ENCODE measurements around the gene EAPP. TPM values are rescaled to one million over a fixed set of nuclear protein-coding genes. Genes with fewer than 3 reads are reported as not detected.
A peak's percentile ranks its signal among the peaks of the same experiment; 100 is the strongest.
"Not testable (repeated sequence)": the region's sequence is repeated elsewhere in the genome, so short reads cannot be mapped to it uniquely, and the experiment has no call there.

EAPP gene
- total and polyA plus RNA-seq, 2 experiments from 2014 or later, result 25.0 to 53.6 TPM

GRCh38 chr14:34555583-34556497, 16.3 kb upstream of the EAPP start:
- H3K79me2 ChIP-seq (replicated peaks; ENCODE audit: insufficient read depth); H3K4me3 Mint-ChIP-seq; H3K9me3 Mint-ChIP-seq; H3K4me1 ChIP-seq (ENCODE audit: insufficient read depth); H3K27ac ChIP-seq (ENCODE audit: low read depth); H3K27me3 ChIP-seq (ENCODE audit: insufficient read depth); H3F3A ChIP-seq (replicated peaks; ENCODE audit: low read depth); H3K27ac Mint-ChIP-seq; DNase-seq (ENCODE audit: low spot score); H3K36me3 ChIP-seq (ENCODE audit: insufficient read depth); H3K36me3 Mint-ChIP-seq (ENCODE audit: low read depth); H2AFZ ChIP-seq; H3K4me1 Mint-ChIP-seq; H4K20me1 ChIP-seq (replicated peaks; ENCODE audit: insufficient read depth); H3K9me2 ChIP-seq (ENCODE audit: insufficient read depth); H3K27me3 Mint-ChIP-seq (ENCODE audit: insufficient read depth, low read depth, poor library complexity); H3K4me3 ChIP-seq; H3K4me2 ChIP-seq: not testable (repeated sequence)
- ATAC-seq, result peak; percentile 81

- peaks cover 4% of the 10 kb centered on the region; the same call in 1 of the 2 replicates for H3K4me1 ChIP-seq (ENCODE audit: insufficient read depth)
- H3K27ac Mint-ChIP-seq, result no peak overlapping the region
- H3K36me3 ChIP-seq (ENCODE audit: insufficient read depth), result no peaks in the 10 kb centered on the region
- H3K27me3 Mint-ChIP-seq (ENCODE audit: insufficient read depth, low read depth, poor library complexity), result peaks cover 8% of the 10 kb centered on the region
- H3K4me2 ChIP-seq, result no peak overlapping the region
- no peak overlapping the region for H3K27ac ChIP-seq (ENCODE audit: low read depth)
- no peaks in the 10 kb centered on the region for H3K79me2 ChIP-seq (replicated peaks; ENCODE audit: insufficient read depth)
- H3F3A ChIP-seq (replicated peaks; ENCODE audit: low read depth), result 0 out of 2 replicates have a peak, but pooled peaks cover 3% of the 10 kb centered on the region
- H4K20me1 ChIP-seq (replicated peaks; ENCODE audit: insufficient read depth), result no peaks in the 10 kb centered on the region
- no peaks in the 10 kb centered on the region for H3K27me3 ChIP-seq (ENCODE audit: insufficient read depth)
- no peak for TF ChIP-seq ZNF114 (CRISPR knock-in tag; IDR thresholded peaks at IDR 0.05)
- no peak overlapping the region for H3K4me3 ChIP-seq
- peaks cover 9% of the 10 kb centered on the region for H3K4me1 Mint-ChIP-seq
- no peaks in the 10 kb centered on the region for H3K36me3 Mint-ChIP-seq (ENCODE audit: low read depth)
- H2AFZ ChIP-seq, result no peak overlapping the region
- H3K9me2 ChIP-seq (ENCODE audit: insufficient read depth), result no peaks in the 10 kb centered on the region
- no peaks in the 10 kb centered on the region; the same call in 2 of the 3 replicates for H3K9me3 Mint-ChIP-seq
- ATAC-seq, result no peak
- no peak for DNase-seq (ENCODE audit: low spot score)
- H3K4me3 Mint-ChIP-seq, result peak overlapping the region; percentile 30; the same call in 1 of the 3 replicates
Observed at GRCh38 chr14:34554540-34555250, 15.2 kb upstream of the EAPP start.

- not testable (repeated sequence) for H3K27ac ChIP-seq (ENCODE audit: low read depth); H3K36me3 Mint-ChIP-seq (ENCODE audit: low read depth); H3K4me3 ChIP-seq; H3K36me3 ChIP-seq (ENCODE audit: insufficient read depth); H3K4me1 ChIP-seq (ENCODE audit: insufficient read depth); H2AFZ ChIP-seq; ATAC-seq; DNase-seq (ENCODE audit: low spot score); H3K27me3 Mint-ChIP-seq (ENCODE audit: insufficient read depth, low read depth, poor library complexity); H3K9me3 Mint-ChIP-seq; H3K4me3 Mint-ChIP-seq; H3K4me2 ChIP-seq; H3F3A ChIP-seq (replicated peaks; ENCODE audit: low read depth); H3K27ac Mint-ChIP-seq; H3K79me2 ChIP-seq (replicated peaks; ENCODE audit: insufficient read depth); H4K20me1 ChIP-seq (replicated peaks; ENCODE audit: insufficient read depth); H3K9me2 ChIP-seq (ENCODE audit: insufficient read depth); H3K4me1 Mint-ChIP-seq; H3K27me3 ChIP-seq (ENCODE audit: insufficient read depth)
Observed at GRCh38 chr14:34549276-34549966, 9.9 kb upstream of the EAPP start.
